HTR-8/SVneo (cell line): ENCODE results near the gene FNDC3B.

ENCODE experiments used
- DNase-seq: peaks from one replicate; pipeline ENCODE4 v3.0.0; 2011; ENCODE audit warnings: low spot score, mixed read lengths; ENCODE audit not compliant: insufficient read length
- FAIRE-seq: peaks from 2 replicates; lab custom pipeline; 2011; peaks lifted over from hg19 to GRCh38; lab: Jason Lieb, UNC

The FNDC3B gene

GRCh38 chr3:172106989-172107388 lies 67.6 kb downstream of the FNDC3B start:
- FAIRE-seq (no peak), DNase-seq (no peak)

- no peak for DNase-seq
Observed at GRCh38 chr3:172107403-172107802, 68.0 kb downstream of the FNDC3B start.

GRCh38 chr3:172110127-172110779 lies 70.9 kb downstream of the FNDC3B start:
- FAIRE-seq (no peak), DNase-seq (no peak)

More at GRCh38 chr3:172107403-172107802, 68.0 kb downstream of the FNDC3B start:
- FAIRE-seq, result no peak

- FAIRE-seq, result no peak
- DNase-seq, result no peak
Observed at GRCh38 chr3:172111163-172111562, 71.8 kb downstream of the FNDC3B start.

- FAIRE-seq, result no peak
Observed at GRCh38 chr3:172112078-172112733, 72.8 kb downstream of the FNDC3B start.

GRCh38 chr3:172112734-172113120 lies 73.3 kb downstream of the FNDC3B start:
- no peak for DNase-seq
- no peak for FAIRE-seq

More at GRCh38 chr3:172112078-172112733, 72.8 kb downstream of the FNDC3B start:
- DNase-seq, result no peak

GRCh38 chr3:172113710-172114109 lies 74.3 kb downstream of the FNDC3B start:
- FAIRE-seq (no peak), DNase-seq (no peak)

GRCh38 chr3:172115059-172115458 lies 75.7 kb downstream of the FNDC3B start:
- no peak for FAIRE-seq
- DNase-seq, result no peak

GRCh38 chr3:172115787-172116186 lies 76.4 kb downstream of the FNDC3B start:
- no peak for DNase-seq
- FAIRE-seq, result no peak

GRCh38 chr3:172118019-172118418 lies 78.6 kb downstream of the FNDC3B start:
- DNase-seq (no peak), FAIRE-seq (no peak)

- FAIRE-seq (no peak), DNase-seq (no peak)
Observed at GRCh38 chr3:172119266-172119969, 80.0 kb downstream of the FNDC3B start.

GRCh38 chr3:172120912-172121311 lies 81.5 kb downstream of the FNDC3B start:
- DNase-seq, result no peak
- FAIRE-seq, result no peak

GRCh38 chr3:172121981-172122380 lies 82.6 kb downstream of the FNDC3B start:
- no peak for DNase-seq
- FAIRE-seq, result no peak

GRCh38 chr3:172124271-172124670 lies 84.9 kb downstream of the FNDC3B start:
- DNase-seq, result no peak
- FAIRE-seq, result no peak

- FAIRE-seq (no peak), DNase-seq (no peak)
Observed at GRCh38 chr3:172125053-172125452, 85.7 kb downstream of the FNDC3B start.

GRCh38 chr3:172125963-172126457 lies 86.6 kb downstream of the FNDC3B start:
- no peak for DNase-seq
- no peak for FAIRE-seq

GRCh38 chr3:172126741-172127140 lies 87.4 kb downstream of the FNDC3B start:
- no peak for DNase-seq
- no peak for FAIRE-seq

GRCh38 chr3:172127141-172127540 lies 87.8 kb downstream of the FNDC3B start:
- DNase-seq, result no peak
- no peak for FAIRE-seq

GRCh38 chr3:172127929-172128580 lies 88.7 kb downstream of the FNDC3B start:
- no peak for DNase-seq
- no peak for FAIRE-seq

GRCh38 chr3:172128858-172129257 lies 89.5 kb downstream of the FNDC3B start:
- no peak for DNase-seq
- no peak for FAIRE-seq

GRCh38 chr3:172129498-172129849 lies 90.1 kb downstream of the FNDC3B start:
- DNase-seq, result no peak
- FAIRE-seq, result no peak
